GM13976 (cell line): ENCODE data around the gene SERPINB5.

Experiments
- DNase-seq: peaks from one replicate; pipeline ENCODE4 v3.0.0; 2012; ENCODE audit warnings: low spot score
- CTCF ChIP-seq: IDR thresholded peaks from 2 replicates; pipeline ENCODE4 v1.5.1; 2012; ENCODE audit warnings: borderline replicate concordance, mild to moderate bottlenecking; ENCODE audit not compliant: insufficient read depth; ENCODE audit errors: extremely low read depth, missing control alignments, control extremely low read depth
- in situ Hi-C: fragments of 300-500 bp; cut with MboI; formaldehyde crosslinking; loops from one replicate; pipeline ENCODE4 v1.12.0; 2022; ENCODE audit warnings: low sequenced_read_pairs, mixed read lengths, inconsistent platforms; ENCODE audit not compliant: unreplicated experiment

SERPINB5 gene

GRCh38 chr18:63528863-63529492, 52.2 kb downstream of the SERPINB5 start:
- DNase-seq, result no peak
- in situ Hi-C loops, result loop anchor here (10.0 kb wide), 2 partner anchors 46 to 316 kb away; no protein-coding TSS in a partner anchor

GRCh38 chr18:63532471-63532870, 55.7 kb downstream of the SERPINB5 start:
- DNase-seq, result no peak
- no peak for TF ChIP-seq CTCF
- in situ Hi-C loops, result no loop called here

More at GRCh38 chr18:63528863-63529492, 52.2 kb downstream of the SERPINB5 start:
- no peak for TF ChIP-seq CTCF

GRCh38 chr18:63534615-63535014, 57.9 kb downstream of the SERPINB5 start:
- no peak for TF ChIP-seq CTCF
- DNase-seq, result no peak
- in situ Hi-C loops, result no loop called here

- DNase-seq, result no peak
- no peak for TF ChIP-seq CTCF
- in situ Hi-C loops, result no loop called here
These were observed 63.2 kb downstream of the SERPINB5 start for GRCh38 chr18:63539904-63540510.

GRCh38 chr18:63542069-63542468, 65.3 kb downstream of the SERPINB5 start, which contains the start of gene SERPINB12:
Gene SERPINB12, plus strand, starts transcription at chr18:63542369. Its CDS starts 13,791 bp downstream, at chr18:63556160.
- in situ Hi-C loops, result no loop called here
- DNase-seq, result no peak
- no peak for TF ChIP-seq CTCF

- no peak for DNase-seq
- in situ Hi-C loops, result no loop called here
- TF ChIP-seq CTCF, result no peak
These were observed 67.3 kb downstream of the SERPINB5 start for GRCh38 chr18:63544017-63544416.
